ENCODE results near the gene SPRYD4.
"Not testable (repeated sequence)": the region's sequence is repeated elsewhere in the genome, so short reads cannot be mapped to it uniquely, and the experiment has no call there.

Gene SPRYD4

DNA sequence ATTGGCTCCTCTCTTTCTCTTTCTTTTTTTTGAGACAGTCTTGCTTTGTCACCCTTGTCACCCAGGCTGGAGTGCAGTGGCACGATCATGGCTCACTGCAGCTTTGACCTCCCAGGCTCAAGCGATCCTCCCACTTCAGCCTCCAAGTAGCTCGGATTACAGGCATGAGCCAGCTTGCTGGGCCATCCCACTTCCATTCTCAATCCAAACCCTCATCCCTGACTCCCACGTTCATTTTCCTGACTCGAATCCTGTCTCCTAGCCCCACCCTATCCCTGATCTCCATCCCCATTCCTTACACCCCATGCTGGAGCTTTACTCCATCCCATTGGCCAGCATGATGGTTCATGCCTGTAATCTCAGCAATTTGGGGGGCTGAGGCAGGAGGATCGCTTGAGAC, 7.8 kb downstream of the SPRYD4 start:
- in situ Hi-C loops (cut with MboI; ENCODE audit: low sequenced_read_pairs), result no loop called here

- in situ Hi-C loops (cut with MboI; ENCODE audit: low sequenced_read_pairs), result no loop called here
These were observed 8.6 kb downstream of the SPRYD4 start for GRCh38 chr12:56476972-56477432.

- in situ Hi-C loops (cut with MboI; ENCODE audit: low sequenced_read_pairs), result no loop called here
These were observed 9.3 kb downstream of the SPRYD4 start for GRCh38 chr12:56477521-56478225.

DNA sequence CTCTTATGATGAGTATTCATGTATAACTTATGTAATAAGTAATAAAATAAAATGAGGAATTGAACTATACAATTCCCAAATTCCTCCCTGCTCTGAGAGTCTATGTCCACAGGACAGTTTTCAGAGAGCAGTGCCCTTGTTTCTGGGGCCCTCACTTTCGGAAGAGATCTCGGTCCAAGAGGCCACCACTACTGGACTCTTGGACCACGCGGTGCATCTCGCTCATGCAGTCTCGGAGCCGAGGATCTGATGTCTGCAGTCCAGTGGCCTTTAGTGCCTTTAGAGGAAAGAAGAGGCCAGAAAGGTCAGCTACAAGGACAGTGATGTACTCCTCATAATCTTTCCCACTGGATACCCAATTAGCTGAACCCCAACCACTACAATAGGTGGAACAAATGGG, 11.2 kb downstream of the SPRYD4 start:
- in situ Hi-C loops (cut with MboI; ENCODE audit: low sequenced_read_pairs), result no loop called here

GRCh38 chr12:56484566-56484965, 16.2 kb downstream of the SPRYD4 start:
- in situ Hi-C loops (cut with MboI; ENCODE audit: low sequenced_read_pairs), result no loop called here

- in situ Hi-C loops (cut with MboI; ENCODE audit: low sequenced_read_pairs), result no loop called here
These were observed 18.3 kb downstream of the SPRYD4 start for GRCh38 chr12:56486694-56487093.

DNA sequence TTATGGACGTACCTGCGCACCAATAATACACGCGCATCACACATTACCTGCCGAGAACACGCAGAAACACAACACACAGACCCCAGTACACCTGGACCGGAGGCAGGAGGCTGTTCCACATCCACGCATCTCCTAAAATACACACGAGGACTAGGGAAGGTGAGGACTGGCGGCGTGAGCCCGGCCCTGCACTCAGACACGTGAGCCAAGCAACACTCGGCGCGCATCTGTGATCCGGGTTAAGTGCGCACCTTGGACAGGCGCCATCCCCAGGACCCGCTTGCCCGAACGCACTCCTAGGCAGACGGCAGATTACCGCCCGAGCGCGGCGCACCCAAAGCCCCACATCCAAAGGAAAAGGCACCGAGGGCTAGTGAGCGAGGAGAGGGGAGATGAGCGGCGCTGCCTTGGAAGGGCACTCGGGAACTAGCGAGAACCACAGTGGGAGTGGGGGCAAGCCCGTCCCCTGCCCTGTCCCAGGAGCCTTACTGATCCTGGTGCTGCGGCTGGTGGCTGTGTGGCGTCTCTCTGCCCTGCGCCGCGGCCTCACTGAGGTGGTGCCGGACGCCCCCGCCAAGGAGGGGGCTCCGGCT, 19.2 kb downstream of the SPRYD4 start:
- in situ Hi-C loops (cut with MboI; ENCODE audit: low sequenced_read_pairs), result no loop called here

DNA sequence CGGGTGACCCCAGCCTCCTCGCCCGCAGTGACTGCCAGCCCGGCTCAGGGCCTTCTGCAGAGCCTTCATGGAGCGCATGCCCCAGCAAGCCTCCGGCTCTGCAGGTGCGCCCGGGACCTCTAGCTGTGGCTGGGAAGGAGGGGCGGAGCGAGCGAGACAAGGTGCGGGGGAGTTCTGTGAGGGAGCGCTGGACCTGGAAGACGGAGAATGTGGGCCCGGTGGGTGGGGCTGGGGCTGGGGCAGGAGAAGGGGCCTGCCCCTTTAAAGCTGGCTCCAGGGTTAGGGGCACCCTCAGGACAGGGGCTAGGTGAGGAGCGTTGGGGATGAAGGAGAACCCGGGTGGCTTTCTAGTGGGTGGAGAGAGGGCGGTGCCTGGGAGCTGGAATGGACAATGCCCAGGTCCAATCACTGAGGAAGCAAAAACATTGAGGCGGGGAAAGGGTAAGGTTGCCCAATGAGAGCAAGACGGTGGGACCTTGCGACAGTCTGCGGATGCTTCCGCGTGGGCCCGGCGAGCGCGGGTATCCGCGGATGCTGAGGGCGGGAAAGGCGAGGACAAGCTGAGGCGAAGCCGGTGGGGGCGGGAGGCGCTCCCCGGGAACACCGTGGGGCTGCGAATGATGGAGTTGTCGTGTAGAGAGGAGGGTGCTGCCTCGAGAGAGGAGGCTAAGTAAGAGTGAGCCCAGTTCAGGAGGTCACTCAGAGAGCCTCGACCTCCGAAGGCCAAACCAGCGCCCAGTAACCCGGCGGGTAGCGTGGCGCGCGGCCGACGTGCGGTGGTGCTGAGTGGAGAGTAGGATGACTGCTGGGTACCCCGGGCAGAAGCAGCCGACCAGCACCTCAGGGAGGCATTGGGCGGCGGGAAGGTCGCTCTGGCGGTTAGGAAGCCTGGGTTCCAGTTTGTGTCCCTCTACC, 19.9 kb downstream of the SPRYD4 start, which contains the start of gene GLS2:
Gene GLS2 (minus strand): TSS at position 121 of the 915 bp plus-strand sequence. CDS start 43 bp downstream, at position 78.
- in situ Hi-C loops (cut with MboI; ENCODE audit: low sequenced_read_pairs), result no loop called here

DNA sequence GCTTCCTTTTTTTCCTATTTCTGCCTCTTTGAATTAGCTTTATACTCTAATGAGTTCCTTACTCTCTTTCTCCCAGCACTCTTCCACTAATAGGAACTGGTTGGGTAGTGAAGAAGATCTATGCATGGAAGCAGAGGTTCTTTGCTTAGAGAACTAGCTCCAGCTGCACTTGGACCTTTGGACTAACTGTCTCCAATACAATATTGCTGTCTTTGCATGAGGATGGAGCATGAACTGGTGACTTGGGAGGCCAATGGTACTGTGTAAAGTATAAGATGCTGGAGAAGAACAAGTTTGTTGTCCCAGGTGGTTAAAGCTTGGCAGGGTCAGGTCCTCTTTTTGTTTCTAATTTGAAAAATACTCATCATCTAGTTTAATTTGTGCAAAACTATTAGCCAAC, 22.0 kb downstream of the SPRYD4 start:
- in situ Hi-C loops (cut with MboI; ENCODE audit: low sequenced_read_pairs), result no loop called here

- in situ Hi-C loops (cut with MboI; ENCODE audit: low sequenced_read_pairs), result not testable (repeated sequence)
These were observed 25.2 kb downstream of the SPRYD4 start for GRCh38 chr12:56493409-56494105.

DNA sequence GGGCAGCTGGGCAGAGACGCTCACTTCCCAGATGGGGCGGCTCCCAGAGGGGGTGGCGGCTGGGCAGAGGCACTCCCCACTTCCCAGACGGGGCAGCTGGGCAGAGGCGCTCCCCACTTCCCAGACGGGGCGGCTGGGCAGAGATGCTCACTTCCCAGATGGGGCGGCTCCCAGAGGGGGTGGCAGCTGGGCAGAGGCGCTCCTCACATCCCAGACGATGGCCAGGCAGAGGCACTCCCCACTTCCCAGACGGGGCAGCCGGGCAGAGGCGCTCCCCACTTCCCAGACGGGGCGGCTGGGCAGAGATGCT, 25.7 kb downstream of the SPRYD4 start:
- in situ Hi-C loops (cut with MboI; ENCODE audit: low sequenced_read_pairs), result not testable (repeated sequence)

- in situ Hi-C loops (cut with MboI; ENCODE audit: low sequenced_read_pairs), result not testable (repeated sequence)
These were observed 26.1 kb downstream of the SPRYD4 start for GRCh38 chr12:56494481-56494880.

GRCh38 chr12:56496704-56497103, 28.3 kb downstream of the SPRYD4 start:
- in situ Hi-C loops (cut with MboI; ENCODE audit: low sequenced_read_pairs), result not testable (repeated sequence)

DNA sequence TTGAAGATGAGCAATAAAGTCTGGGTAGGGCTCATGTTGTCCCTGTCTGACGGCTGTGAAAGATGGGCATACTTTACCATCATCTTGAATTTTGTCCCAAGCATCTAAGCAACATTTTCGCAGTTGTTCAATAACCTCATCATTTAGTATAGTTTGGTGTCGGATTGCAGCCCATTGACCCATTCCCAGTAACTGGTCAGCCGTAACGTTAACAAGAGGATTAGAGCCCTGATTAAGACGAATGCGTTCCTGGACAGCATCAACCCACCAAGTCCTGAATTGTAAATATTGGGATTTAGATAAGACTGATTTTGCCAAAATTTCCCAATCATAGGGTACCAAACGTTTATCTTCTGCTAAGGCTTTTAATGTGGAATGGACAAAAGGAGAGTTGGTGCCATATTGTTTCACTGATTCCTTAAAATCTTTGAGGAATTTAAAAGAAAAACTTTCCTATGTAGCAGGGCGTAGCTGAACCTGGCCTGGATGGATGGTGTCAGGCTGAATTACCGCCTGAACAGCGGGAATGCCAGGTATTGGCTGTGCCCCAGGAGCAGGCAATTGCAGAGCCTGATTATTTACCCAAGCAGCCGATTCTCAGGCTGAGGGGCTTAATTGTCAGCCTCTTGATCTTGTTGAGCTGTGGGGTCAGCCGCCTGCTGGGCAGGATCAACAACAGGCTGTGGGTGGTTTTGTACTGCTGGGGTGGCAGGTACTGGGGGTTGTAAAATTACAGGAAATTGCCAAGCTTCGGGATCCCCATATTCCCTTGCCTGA, 29.9 kb downstream of the SPRYD4 start:
- in situ Hi-C loops (cut with MboI; ENCODE audit: low sequenced_read_pairs), result not testable (repeated sequence)

DNA sequence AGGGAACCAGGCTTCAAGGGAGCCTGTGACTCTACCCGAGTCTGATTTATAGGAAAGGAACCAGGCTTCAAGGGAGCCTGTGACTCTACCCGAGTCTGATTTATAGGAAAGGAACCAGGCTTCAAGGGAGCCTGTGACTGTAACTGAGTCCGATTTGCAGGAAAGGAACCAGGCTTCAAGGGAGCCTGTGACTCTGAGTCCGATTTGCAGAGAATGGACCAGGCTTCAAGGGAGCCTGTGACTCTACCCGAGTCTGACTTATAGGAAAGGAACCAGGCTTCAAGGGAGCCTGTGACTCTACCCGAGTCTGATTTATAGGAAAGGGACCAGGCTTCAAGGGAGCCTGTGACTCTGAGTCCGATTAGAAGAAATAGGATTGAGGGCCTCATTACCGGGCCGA, 31.1 kb downstream of the SPRYD4 start:
- in situ Hi-C loops (cut with MboI; ENCODE audit: low sequenced_read_pairs), result not testable (repeated sequence)

- in situ Hi-C loops (cut with MboI; ENCODE audit: low sequenced_read_pairs), result loop anchor here (10.0 to 25.0 kb wide), 2 partner anchors 85 to 512 kb away; partner anchors contain the start of genes TAC3 and ZBTB39
These were observed 31.5 kb downstream of the SPRYD4 start for GRCh38 chr12:56499879-56500278.

DNA sequence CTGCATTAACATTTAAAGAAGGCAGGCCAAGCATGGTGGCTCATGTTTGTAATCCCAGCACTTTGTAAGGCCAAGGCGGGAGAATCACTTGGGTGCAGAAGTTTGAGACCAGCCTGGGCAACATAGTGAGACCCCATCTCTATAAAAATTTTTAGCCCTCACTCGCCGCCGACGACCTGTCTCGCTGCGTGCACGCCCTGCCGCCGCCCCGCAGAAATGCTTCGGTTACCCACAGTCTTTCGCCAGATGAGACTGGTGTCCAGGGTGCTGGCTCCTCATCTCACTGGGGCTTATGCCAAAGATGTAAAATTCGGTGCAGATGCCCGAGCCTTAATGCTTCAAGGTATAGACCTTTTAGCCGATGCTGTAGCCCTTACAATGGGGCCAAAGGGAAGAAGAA, 42.4 kb downstream of the SPRYD4 start:
- in situ Hi-C loops (cut with MboI; ENCODE audit: low sequenced_read_pairs), result loop anchor here (25.0 kb wide), 1 partner anchor 502 kb away; the partner anchor contains the start of genes TAC3 and ZBTB39

DNA sequence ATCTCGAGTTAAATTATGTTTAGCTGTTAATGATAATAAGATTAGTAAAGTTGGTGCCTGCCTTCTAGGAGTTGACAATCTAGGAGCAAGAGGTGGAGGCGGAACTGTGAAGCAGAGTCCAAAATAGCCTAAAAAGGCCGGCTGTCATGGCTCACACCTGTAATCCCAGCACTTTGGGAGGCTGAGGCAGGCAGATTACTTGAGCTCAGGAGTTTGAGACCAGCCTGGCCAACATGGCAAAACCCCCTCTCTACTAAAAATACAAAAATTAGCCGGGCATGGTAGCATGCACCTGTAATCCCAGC, 45.6 kb downstream of the SPRYD4 start:
- in situ Hi-C loops (cut with MboI; ENCODE audit: low sequenced_read_pairs), result loop anchor here (25.0 kb wide), 1 partner anchor 498 kb away; the partner anchor contains the start of genes TAC3 and ZBTB39

- in situ Hi-C loops (cut with MboI; ENCODE audit: low sequenced_read_pairs), result loop anchor here (25.0 kb wide), 1 partner anchor 494 kb away; the partner anchor contains the start of genes TAC3 and ZBTB39
These were observed 49.5 kb downstream of the SPRYD4 start for GRCh38 chr12:56517854-56518253.

- in situ Hi-C loops (cut with MboI; ENCODE audit: low sequenced_read_pairs), result loop anchor here (25.0 kb wide), 1 partner anchor 494 kb away; the partner anchor contains the start of genes TAC3 and ZBTB39
These were observed 50.2 kb downstream of the SPRYD4 start for GRCh38 chr12:56518570-56518969.

Measured in HL-60/S4 (cell line).